ENCODE data around the gene TMEM270.
"Not testable (repeated sequence)": the region's sequence is repeated elsewhere in the genome, so short reads cannot be mapped to it uniquely, and the experiment has no call there.

TMEM270 gene

GRCh38 chr7:73881352-73882046 is 20.5 kb downstream of the TMEM270 start:
- no peak for DNase-seq (ENCODE audit: low read depth)
- no peak overlapping the region for H3K4me3 ChIP-seq (replicated peaks; ENCODE audit: low read depth, low read length)
- TF ChIP-seq, protein P1, sequence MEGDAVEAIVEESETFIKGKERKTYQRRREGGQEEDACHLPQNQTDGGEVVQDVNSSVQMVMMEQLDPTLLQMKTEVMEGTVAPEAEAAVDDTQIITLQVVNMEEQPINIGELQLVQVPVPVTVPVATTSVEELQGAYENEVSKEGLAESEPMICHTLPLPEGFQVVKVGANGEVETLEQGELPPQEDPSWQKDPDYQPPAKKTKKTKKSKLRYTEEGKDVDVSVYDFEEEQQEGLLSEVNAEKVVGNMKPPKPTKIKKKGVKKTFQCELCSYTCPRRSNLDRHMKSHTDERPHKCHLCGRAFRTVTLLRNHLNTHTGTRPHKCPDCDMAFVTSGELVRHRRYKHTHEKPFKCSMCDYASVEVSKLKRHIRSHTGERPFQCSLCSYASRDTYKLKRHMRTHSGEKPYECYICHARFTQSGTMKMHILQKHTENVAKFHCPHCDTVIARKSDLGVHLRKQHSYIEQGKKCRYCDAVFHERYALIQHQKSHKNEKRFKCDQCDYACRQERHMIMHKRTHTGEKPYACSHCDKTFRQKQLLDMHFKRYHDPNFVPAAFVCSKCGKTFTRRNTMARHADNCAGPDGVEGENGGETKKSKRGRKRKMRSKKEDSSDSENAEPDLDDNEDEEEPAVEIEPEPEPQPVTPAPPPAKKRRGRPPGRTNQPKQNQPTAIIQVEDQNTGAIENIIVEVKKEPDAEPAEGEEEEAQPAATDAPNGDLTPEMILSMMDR (IDR thresholded peaks at IDR 0.05; ENCODE audit: low read length, missing control alignments): no peak

GRCh38 chr7:73882047-73882402 is 21.1 kb downstream of the TMEM270 start:
- DNase-seq (ENCODE audit: low read depth): no peak
- TF ChIP-seq, protein P1 (IDR thresholded peaks at IDR 0.05; ENCODE audit: low read length, missing control alignments): no peak
- H3K4me3 ChIP-seq (replicated peaks; ENCODE audit: low read depth, low read length): no peak overlapping the region

- H3K4me3 ChIP-seq (replicated peaks; ENCODE audit: low read depth, low read length); DNase-seq (ENCODE audit: low read depth): not testable (repeated sequence)
These were observed 24.0 kb downstream of the TMEM270 start for GRCh38 chr7:73884867-73885422.

DNA sequence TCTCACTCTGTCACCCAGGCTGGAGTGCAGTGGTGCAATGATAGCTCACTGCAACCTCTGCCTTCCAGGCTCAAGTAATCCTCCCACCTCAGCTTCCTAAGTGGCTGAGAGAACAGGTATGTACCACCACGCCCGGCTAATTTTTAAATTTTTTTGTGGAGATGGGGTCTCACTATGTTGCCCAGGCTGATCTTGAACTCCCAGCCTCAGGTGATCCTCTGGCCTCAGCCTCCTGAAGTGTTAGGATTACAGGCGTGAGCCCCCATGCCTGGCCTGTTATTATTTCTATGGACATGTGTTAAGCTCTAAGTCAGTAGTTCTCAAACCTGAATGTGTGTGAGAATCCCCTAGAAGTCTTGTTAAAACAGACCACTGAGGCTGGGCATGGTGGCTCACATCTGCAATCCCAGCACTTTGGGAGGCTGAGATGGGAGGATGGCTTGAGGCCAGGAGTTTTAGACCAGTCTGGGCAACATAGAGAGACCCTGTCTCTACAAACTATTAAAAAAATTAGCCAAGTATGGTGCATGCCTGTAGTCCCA is 24.5 kb downstream of the TMEM270 start:
- no peak overlapping the region for H3K4me3 ChIP-seq (replicated peaks; ENCODE audit: low read depth, low read length)
- no peak for DNase-seq (ENCODE audit: low read depth)
- TF ChIP-seq, protein P1 (IDR thresholded peaks at IDR 0.05; ENCODE audit: low read length, missing control alignments): no peak

DNA sequence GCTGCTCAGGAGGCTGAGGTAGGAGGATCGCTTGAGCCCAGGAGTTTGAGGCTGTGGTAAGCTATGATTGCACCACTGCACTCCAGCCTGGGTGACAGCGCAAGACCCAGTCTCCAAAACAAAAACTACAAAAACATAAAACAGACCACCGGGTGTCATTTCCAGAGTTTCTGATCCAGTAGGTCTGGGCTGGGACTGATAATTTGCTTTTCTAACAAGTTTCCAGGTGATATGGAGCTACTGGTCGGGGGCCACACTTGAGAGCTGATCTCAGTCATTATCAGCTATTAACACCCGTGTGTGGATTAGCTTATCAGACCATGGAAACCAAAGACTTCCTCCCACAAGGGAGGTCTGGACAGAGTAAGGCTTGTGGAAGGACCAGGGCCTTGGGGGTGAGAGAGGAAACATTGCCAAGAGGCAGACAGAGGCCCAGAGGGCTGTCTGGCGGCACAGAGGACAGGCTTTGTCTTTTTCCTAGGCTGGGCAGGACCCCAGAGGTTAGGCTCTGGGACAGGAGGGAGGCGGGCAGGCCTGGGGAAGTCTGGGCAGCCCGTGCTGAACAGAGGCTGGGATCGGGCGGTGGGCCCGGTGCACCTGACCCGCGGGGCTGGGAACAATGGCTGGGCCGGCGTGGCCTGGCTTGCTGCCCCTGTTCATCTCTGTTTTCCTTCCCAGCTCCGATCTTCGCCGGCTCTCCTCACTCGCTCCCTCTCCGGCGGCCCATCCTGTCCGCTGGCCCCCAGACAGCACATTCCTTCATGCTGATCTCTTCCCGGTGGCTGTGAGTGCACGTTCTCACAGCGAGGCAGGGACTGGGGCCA is 25.2 kb downstream of the TMEM270 start:
- TF ChIP-seq, protein P1 (IDR thresholded peaks at IDR 0.05; ENCODE audit: low read length, missing control alignments): no peak
- DNase-seq (ENCODE audit: low read depth): peak; percentile 69
- H3K4me3 ChIP-seq (replicated peaks; ENCODE audit: low read depth, low read length): no peak overlapping the region

DNA sequence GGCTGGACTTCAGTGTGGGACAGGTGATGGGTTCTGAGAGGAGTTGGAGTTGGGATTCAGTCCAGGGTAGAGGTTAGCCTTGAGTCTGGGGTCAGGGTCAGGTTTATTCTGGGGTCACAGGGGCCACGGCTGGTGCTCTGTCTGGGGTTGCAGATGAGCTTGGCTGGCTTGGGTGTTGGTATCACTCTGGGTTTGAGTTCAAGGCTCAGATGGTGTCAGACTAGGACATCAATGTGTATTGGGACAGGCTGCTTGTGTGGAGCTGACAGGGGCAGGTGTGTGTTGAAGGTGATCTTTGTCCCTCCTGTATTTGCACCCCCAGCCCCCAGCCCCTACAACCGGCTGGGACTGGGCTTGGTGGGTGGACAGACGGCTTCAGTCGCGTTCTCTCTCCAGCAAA is 26.8 kb downstream of the TMEM270 start:
- no peak overlapping the region for H3K4me3 ChIP-seq (replicated peaks; ENCODE audit: low read depth, low read length)
- no peak for DNase-seq (ENCODE audit: low read depth)
- TF ChIP-seq, protein P1 (IDR thresholded peaks at IDR 0.05; ENCODE audit: low read length, missing control alignments): no peak

DNA sequence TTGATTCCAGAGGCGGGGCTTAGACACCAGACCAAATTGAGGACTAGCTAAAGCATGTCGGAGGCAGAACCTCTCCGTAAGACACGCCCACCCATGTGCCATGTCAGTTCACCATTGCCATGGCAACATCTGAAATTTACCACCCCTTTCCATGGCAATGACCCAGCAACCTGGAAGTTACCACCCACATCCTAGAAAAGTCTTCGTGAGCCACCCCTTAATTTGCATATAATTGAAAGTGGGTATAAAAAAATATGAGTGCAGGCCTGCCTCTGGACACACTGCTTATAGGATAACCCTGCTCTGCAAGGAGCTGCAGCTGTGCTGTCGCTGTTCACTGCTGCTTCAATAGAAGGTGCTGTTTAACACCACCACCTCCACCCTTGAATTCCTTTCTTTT is 28.0 kb downstream of the TMEM270 start:
- TF ChIP-seq, protein P1 (IDR thresholded peaks at IDR 0.05; ENCODE audit: low read length, missing control alignments): no peak
- no peak for DNase-seq (ENCODE audit: low read depth)
- no peak overlapping the region for H3K4me3 ChIP-seq (replicated peaks; ENCODE audit: low read depth, low read length)
